T-helper 2 cell treated with Interferon-gamma antibody and Interleukin-4, amounts not matched to agents 100 ng/mL and 5 ng/mL, for 36 hours (primary cell): Measurements from ENCODE around the gene PAX8. TPM values are rescaled to one million over a fixed set of nuclear protein-coding genes. Genes with fewer than 3 reads are reported as not detected.
"Not testable (repeated sequence)": the region's sequence is repeated elsewhere in the genome, so short reads cannot be mapped to it uniquely, and the experiment has no call there.

Experiments used
- intact Hi-C: fragments of 100-400 bp; cut with micrococcal nuclease; formaldehyde crosslinking; loops from one replicate; pipeline ENCODE4 v1.15.1; 2023
- total RNA-seq: library from RNA; stranded (reverse); gene quantifications from 2 replicates; pipeline ENCODE4 v1.2.3, GENCODE V29; 2022

PAX8 gene
- total RNA-seq, 1 donor from 2014 or later: 0.45 TPM

GRCh38 chr2:113291191-113291590 lies 12.5 kb upstream of the PAX8 start:
- intact Hi-C loops: no loop called here

GRCh38 chr2:113288674-113289149 lies 10.0 kb upstream of the PAX8 start:
- intact Hi-C loops: not testable (repeated sequence)

DNA sequence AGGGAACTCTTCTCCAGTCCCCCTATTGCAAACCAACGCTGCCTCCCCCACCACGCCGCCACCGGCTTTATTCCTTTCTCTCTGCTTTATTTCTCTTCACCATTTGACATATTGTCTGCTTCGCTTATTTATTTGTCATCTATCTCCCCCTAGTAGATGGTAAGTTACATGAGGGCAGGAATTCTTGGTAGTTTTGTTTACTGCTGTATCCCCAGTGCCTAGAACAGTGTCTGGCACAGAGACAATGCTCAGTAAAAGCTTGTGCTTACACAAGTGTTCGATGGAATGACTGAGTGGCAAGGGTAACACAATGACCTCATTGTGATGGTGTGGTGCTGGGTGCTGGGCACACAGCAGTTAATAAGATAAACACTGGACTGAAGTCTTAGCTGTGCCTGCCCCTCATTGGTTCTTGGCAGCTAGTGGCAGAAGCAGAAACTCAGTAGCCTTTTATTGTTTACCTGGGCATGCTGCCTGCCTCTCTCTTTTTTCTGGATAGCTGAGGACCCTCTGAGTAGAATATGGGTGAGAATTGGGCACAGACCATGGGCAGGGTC lies 9.5 kb upstream of the PAX8 start:
- intact Hi-C loops: not testable (repeated sequence)

DNA sequence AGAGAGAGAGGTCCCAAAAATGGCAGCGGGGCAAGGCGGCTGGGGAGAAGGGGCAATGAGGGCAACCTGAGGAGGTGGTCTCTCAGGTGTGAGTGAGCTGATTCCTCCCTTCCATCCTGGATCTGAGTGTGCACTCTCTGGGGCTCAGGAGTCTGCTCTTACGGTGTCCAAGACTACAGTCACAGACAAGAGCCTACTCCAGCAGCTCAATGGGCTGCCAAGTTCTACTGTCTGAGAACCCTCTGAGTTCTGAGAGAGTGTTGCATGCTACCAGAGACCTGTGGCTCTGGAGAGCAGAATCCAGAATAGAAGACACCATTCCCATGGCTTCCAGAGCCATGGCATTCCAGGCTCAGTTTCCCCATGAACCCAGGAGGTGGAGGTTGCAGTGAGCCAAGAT lies 7.1 kb upstream of the PAX8 start:
- intact Hi-C loops: no loop called here

- intact Hi-C loops: not testable (repeated sequence)
Measured at GRCh38 chr2:113284999-113285398, 6.3 kb upstream of the PAX8 start.

GRCh38 chr2:113284476-113284875 lies 5.8 kb upstream of the PAX8 start:
- intact Hi-C loops: no loop called here

DNA sequence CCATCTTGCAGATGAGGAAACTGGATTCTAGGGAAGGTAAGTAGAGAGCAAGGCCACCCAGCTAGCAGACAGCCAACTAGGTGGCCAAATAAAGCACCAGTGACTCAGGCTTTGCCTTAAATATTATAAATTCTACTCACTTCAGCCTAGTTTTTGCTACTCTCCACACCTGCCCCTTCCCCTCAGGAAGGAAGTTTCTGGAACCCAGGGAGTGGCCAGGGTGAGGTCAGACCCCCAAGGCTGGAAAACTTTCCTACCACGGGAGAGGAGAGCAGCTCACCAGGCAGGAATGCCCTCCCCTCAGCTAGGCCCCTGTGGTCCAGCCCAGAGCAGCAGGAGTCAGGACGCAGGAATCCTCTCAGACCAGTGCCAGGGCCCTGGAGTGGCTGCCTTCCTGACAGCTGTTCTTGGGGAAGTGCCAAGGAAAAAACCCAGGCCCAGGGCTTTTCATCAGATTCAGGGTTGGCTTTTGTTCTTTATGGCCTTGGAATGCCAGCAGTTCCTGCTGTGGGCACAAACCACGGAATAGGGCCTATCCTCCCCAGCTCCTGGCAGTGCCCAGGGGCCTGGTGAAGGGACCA lies 5.1 kb upstream of the PAX8 start:
- intact Hi-C loops: no loop called here

DNA sequence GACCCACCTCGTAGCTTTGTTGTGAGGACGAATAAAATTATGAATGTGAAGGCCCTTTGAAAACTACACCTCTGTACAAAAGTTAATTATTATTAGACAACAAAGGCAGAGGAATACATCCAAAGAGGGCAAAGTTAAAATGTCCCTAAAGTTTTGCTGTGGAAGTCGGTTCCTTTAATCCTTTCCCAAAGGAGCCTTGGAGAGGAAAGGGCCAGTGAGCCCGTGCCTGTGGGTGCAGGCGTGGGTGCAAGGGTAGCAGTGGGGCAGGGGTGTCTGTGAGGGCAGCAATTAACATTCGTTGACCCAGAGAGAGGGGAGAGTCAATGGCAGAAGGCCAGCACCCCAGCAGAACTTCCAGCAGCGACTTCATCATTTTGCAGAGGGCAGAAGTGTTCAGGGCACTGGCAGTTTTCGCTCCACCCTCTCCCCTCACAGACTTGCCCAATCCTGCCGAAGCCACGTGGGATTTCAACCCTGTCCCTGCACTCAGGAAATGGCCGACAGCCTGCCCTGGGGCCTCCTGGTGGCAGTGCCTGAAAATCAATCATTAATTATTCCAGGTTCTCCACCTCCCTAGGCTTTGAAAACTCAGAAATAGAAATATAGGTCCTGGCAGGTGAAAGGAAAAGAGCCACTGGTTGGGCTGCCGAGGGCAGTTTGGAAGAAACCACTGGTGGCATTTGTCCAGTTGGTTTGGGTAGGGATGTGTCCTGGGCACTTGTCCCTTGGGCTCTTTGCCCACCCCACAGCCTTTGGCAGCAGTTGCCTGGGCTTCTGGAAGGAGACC lies 4.2 kb upstream of the PAX8 start:
- intact Hi-C loops: no loop called here

DNA sequence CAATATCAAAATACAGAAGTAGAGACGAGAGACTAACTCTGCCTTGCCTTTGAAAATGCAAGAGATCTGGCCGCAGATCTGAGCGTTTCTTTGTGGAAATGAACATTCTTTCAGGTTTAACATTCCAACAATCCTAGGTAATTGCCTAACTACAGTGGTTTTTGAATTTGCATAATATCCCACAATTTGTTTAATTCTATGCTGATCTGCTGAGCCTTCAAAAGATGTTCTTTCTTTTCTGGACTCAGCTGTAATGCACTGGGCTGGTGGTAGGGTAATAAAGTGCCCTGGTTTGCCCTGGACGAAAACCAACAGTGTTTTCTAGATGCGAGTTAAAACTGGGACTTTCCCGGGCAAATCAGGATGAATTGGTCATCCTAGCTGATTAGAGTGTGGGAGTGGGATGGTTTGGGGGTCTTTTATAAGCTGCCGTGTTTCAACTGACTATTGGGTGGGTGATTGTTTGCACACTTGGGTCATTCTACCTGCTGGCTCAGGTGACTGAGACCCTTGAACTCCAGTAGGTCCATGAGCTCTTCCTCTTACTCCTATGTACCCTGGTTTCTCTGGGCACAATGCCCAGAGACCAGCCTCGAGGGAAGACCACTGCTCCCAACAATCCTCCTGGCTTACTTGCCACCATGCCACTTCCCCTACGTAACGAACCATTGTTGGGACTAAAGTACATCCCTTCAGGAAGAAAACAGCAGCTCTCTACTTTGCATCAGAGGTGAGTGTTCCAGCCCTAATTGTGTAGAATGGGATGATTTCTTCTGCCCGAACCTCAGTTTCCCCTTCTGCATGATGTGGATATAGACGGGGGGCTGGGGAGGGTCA lies 3.4 kb upstream of the PAX8 start:
- intact Hi-C loops: no loop called here

- intact Hi-C loops: no loop called here
Measured at GRCh38 chr2:113278073-113278741, 514 bp downstream of the PAX8 start.

GRCh38 chr2:113277474-113278072 lies 1.1 kb downstream of the PAX8 start:
- intact Hi-C loops: no loop called here

- intact Hi-C loops: no loop called here
Measured at GRCh38 chr2:113276761-113277425, 1.8 kb downstream of the PAX8 start.

DNA sequence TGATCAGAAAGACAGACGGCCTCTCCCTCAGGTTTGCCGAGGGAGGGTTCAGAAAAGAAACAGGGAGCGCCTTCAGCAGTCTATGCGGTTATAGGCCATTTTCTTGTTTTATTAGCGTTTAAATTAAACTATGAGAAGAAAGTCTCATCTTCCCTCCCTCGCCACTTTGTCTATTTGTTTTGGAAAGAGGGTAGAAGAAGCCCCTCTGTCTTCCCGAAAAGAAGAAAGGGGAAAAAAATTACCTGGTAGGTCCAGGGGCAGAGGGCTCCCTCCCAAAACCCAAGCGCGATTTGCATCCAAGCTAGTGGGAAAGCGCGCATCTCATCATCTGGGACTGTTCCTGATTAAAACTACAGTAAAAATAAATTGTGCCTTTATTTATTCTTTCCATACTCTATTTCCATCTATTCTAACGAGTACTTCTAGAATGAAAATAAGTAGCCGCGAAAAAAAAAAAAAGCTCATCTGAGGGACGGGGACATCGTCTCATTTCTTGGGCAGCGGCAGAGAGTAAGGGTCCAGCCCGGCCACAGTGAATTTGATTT lies 2.4 kb downstream of the PAX8 start:
- intact Hi-C loops: no loop called here

DNA sequence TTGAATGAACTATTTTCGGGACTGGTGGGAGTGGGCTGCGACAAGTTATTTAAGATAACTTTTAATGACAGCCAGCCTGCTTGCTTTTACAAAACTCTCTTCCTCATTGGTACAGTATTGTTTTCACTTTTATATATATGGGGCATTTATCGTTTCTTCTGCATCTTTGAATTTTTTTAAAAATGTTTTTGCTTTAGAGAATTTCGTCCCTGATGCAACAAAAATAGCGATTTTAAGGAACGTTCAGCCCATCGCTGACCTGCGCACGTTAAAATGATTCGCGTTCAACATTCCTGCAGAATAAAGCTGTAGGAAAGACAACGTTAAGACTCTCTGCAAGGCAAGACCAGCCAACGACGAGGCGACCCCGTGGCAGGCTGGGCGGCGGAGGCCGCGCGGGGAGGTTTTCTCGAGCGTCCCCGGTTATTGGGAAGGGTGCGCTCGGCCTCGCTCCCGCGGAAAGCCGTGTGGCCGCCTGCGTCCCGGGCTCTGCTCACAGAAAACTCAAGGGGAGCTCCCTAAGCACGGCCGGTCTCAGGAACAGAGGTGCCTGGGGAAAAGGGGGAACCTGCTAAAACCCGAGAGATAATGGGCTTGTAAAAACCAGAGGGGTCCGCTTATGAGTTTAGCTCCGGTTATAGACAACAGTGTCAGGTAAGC lies 3.0 kb downstream of the PAX8 start:
- intact Hi-C loops: no loop called here

DNA sequence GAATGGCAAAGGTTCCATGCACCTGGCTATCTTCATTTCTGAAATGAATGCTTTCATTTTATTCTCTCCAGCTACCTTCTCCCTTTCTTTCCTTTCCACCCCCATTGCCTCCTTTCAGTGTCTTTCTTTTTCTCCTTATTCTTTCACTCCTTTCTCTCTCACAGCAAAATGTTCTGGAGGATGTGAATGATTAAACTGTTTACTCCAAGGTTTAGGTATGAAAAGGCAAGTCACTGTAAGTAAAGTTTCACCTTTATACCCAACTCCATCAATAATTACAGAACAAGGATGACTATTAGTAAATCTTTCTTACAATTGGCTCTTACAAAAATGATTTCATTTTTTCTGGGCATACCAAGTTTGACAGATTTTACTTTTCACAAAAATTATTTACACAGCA lies 4.3 kb downstream of the PAX8 start:
- intact Hi-C loops: no loop called here

- intact Hi-C loops: no loop called here
Measured at GRCh38 chr2:113273981-113274380, 4.7 kb downstream of the PAX8 start.

DNA sequence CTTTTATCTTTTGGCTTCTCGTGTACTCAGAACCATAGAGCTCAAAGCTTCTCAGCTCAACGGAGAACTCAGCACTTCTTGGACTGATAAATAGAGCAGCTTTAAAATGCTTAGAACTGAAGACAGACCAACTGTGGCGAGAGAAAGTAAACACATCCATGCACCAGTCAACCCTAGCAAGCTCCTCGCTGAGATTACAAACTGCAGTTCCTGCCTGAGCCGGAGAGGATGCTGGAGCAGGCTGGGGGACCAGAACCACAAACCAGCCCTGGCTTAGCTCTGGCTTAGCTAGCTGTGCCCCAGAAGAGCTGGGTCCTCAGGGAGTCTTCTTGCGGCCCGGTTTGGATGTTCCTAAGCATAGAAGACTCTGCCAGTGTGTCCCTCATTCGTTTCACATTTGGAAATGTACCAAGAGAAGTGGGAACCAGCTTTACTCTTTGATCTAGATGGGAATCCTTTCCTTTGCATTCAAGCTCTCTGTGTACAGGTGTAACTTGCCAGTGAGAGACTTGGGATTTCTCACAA lies 5.6 kb downstream of the PAX8 start:
- intact Hi-C loops: no loop called here

DNA sequence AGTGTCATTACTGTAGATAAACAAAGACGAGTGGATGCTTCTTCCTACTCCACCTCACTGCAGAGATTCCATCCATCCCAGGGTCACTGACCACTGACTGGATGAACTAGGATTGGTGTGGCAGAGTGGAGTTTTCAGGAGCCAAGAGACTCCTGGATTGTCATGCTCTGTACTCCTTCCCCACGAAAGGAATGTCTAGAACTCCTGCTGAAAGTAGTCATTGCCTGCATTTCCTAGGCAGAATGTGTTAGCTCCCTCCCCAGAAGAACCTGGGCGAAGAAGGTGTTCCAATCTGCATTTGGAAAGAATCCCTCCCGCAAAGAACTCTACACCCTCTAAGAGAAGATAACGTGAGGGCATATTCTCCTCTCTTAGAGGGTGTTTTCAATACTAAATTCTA lies 6.2 kb downstream of the PAX8 start:
- intact Hi-C loops: no loop called here
